HG02973 (cell line): ENCODE data around the gene PLEKHA4.

Source experiments
- ATAC-seq: cut with Tn5 transposase; IDR thresholded peaks from one replicate; pipeline ENCODE4 v1.9.1; 2021; ENCODE audit warnings: moderate library complexity; ENCODE audit not compliant: unreplicated experiment

PLEKHA4 gene

GRCh38 chr19:48830965-48831364 is 37.5 kb downstream of the PLEKHA4 start:
- ATAC-seq = no peak

- ATAC-seq = no peak
Measured at GRCh38 chr19:48830088-48830487, 38.3 kb downstream of the PLEKHA4 start.

- ATAC-seq = no peak
Measured at GRCh38 chr19:48826606-48827020, 41.8 kb downstream of the PLEKHA4 start.

GRCh38 chr19:48822514-48822913 is 45.9 kb downstream of the PLEKHA4 start:
- no peak for ATAC-seq

- no peak for ATAC-seq
Measured at GRCh38 chr19:48821633-48822032, 46.8 kb downstream of the PLEKHA4 start.

GRCh38 chr19:48819366-48819816 is 49.0 kb downstream of the PLEKHA4 start:
- no peak for ATAC-seq

GRCh38 chr19:48818234-48818820 is 50.1 kb downstream of the PLEKHA4 start:
- no peak for ATAC-seq

GRCh38 chr19:48817585-48818124 is 50.8 kb downstream of the PLEKHA4 start:
- no peak for ATAC-seq

GRCh38 chr19:48815870-48816501 is 52.4 kb downstream of the PLEKHA4 start:
- no peak for ATAC-seq

- ATAC-seq = no peak
Measured at GRCh38 chr19:48814895-48815294, 53.5 kb downstream of the PLEKHA4 start.

- no peak for ATAC-seq
Measured at GRCh38 chr19:48813123-48813913, 55.1 kb downstream of the PLEKHA4 start.

- ATAC-seq = no peak
Measured at GRCh38 chr19:48812094-48812929, 56.1 kb downstream of the PLEKHA4 start.

GRCh38 chr19:48810151-48810550 is 58.3 kb downstream of the PLEKHA4 start:
- no peak for ATAC-seq

GRCh38 chr19:48807590-48808308 is 60.7 kb downstream of the PLEKHA4 start:
- no peak for ATAC-seq

- ATAC-seq = no peak
Measured at GRCh38 chr19:48806818-48807589, 61.4 kb downstream of the PLEKHA4 start.

- ATAC-seq = no peak
Measured at GRCh38 chr19:48806518-48806817, 61.9 kb downstream of the PLEKHA4 start.

- no peak for ATAC-seq
Measured at GRCh38 chr19:48805452-48805851, 63.0 kb downstream of the PLEKHA4 start.

- no peak for ATAC-seq
Measured at GRCh38 chr19:48804496-48804895, 63.9 kb downstream of the PLEKHA4 start.

GRCh38 chr19:48802623-48803022 is 65.8 kb downstream of the PLEKHA4 start:
- no peak for ATAC-seq
